Activated T-helper 2 cell treated with anti-CD3 and anti-CD28 coated beads, Interferon-gamma antibody, Interleukin-2, Interleukin-4, amounts not matched to agents 10 μg/mL and 5 μg/mL and 100 μg/mL, durations not matched to agents 14 hours and 24 hours and 36 hours (primary cell): ENCODE measurements around the gene DAB2. TPM values are rescaled to one million over a fixed set of nuclear protein-coding genes. Genes with fewer than 3 reads are reported as not detected.
"Not testable (repeated sequence)": the region's sequence is repeated elsewhere in the genome, so short reads cannot be mapped to it uniquely, and the experiment has no call there.

ENCODE experiments used
- DNase-seq: peaks from one replicate; pipeline ENCODE4 v3.0.0; 2021; ENCODE audit warnings: low spot score
- H3K27ac Mint-ChIP-seq: one replicate; pipeline ENCODE4 v1.8.0; 2021; ENCODE audit warnings: mixed read lengths
- H3K27me3 Mint-ChIP-seq: one replicate; pipeline ENCODE4 v1.8.0; 2021; ENCODE audit warnings: low read depth, mixed read lengths
- H3K36me3 Mint-ChIP-seq: one replicate; pipeline ENCODE4 v1.8.0; 2021; ENCODE audit warnings: low read depth, mixed read lengths
- H3K4me1 Mint-ChIP-seq: one replicate; pipeline ENCODE4 v1.8.0; 2021; ENCODE audit warnings: low read depth, mixed read lengths
- H3K4me3 Mint-ChIP-seq: one replicate; pipeline ENCODE4 v1.8.0; 2021; ENCODE audit warnings: low read depth, mild to moderate bottlenecking, moderate library complexity, mixed read lengths
- H3K9me3 Mint-ChIP-seq: one replicate; pipeline ENCODE4 v1.8.0; 2021; ENCODE audit warnings: mixed read lengths
- intact Hi-C: fragments of 100-400 bp; cut with micrococcal nuclease; formaldehyde crosslinking; loops from one replicate; pipeline ENCODE4 v1.15.1; 2023
- total RNA-seq: library from RNA; stranded (reverse); gene quantifications from 2 replicates; pipeline ENCODE4 v1.2.3, GENCODE V29; 2022

DAB2 gene
- total RNA-seq, 1 donor from 2014 or later = not detected

DNA sequence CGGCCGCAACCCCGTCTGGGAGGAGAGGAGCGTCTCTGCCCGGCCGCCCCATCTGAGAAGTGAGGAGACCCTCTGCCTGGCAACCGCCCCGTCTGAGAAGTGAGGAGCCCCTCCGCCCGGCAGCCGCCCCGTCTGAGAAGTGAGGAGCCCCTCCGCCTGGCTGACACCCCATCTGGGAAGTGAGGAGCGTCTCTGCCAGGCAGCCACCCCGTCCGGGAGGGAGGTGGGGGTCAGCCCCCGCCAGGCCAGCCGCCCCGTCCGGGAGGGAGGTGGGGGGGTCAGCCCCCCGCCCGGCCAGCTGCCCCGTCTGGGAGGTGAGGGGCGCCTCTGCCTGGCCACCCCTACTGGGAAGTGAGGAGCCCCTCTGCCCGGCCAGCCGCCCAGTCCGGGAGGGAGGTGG is 90.5 kb downstream of the DAB2 start:
- H3K4me1 Mint-ChIP-seq, H3K27ac Mint-ChIP-seq, H3K27me3 Mint-ChIP-seq, DNase-seq, H3K9me3 Mint-ChIP-seq, H3K4me3 Mint-ChIP-seq, intact Hi-C loops, H3K36me3 Mint-ChIP-seq: not testable (repeated sequence)

DNA sequence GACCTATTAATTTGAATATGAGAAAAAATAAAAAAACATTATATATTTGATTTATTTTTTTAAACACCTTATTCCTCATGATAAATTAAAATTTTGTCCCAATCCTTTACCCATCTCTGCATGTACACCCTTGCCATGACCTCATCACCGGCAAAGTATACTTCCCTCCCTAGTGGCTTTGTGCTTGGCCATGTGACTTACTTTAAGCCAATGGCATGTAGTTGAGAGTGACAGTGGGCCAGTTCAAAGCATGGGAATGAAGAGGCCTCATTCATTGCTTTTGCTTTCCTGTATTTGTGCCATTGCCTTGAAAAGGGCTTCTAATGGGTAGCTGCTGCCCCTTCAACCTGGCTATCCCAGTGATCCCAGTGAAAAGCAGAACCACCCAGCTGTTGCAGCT is 91.7 kb downstream of the DAB2 start:
- Mint-ChIP-seq H3K27ac (no peak overlapping the region), H3K27me3 (no peaks in the 10 kb centered on the region), H3K4me3 (no peak overlapping the region), H3K36me3 (no peaks in the 10 kb centered on the region), H3K9me3 (no peaks in the 10 kb centered on the region), H3K4me1 (no peaks in the 10 kb centered on the region)
- intact Hi-C loops = no loop called here
- no peak for DNase-seq

DNA sequence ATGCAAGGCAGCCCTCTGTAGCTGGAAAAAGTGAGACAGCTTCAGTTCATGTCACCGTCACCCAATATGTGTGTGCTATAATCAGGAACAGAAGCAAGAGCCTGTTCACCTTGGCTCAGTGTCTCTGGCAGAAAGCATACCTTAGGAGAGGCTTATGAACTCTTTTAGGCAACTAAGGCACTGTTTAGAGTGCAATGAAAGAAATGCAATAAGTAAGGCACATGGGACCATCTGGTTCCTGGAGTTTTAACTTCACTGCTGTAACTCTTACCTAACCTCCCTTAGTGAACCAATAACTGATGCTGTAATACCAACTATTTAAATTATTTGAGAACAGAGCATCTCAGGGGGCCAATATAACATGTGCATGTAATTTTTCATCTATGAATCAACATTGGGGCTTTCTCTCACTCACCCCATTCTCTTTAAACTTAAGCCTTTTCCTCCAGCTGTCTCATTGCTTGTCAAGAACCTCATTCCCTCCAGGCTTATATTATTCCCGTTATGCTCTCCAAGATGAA is 92.9 kb downstream of the DAB2 start:
- Mint-ChIP-seq H3K9me3 (no peaks in the 10 kb centered on the region), H3K36me3 (no peaks in the 10 kb centered on the region), H3K4me3 (no peak overlapping the region), H3K27ac (no peak overlapping the region), H3K27me3 (no peaks in the 10 kb centered on the region), H3K4me1 (no peaks in the 10 kb centered on the region)
- DNase-seq = no peak
- intact Hi-C loops = no loop called here

DNA sequence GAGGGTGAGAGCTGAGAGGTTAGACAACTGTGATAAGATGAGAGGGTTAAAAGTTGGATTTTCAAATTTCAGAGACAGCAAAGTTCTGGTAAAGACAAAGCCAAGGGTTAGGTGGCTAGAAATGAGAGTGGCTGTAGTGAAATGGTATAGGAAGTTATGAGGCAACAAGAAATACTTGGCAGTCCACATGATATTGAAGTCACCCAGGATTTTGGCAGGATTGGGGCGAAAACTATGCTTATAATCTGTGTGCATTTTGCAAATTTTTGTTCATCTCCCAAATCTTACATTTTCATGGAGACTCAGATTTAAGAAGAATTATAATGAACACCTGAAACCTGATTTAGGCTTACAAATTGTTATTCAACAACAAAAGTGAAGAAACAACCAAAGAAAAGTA is 96.0 kb downstream of the DAB2 start:
- no peaks in the 10 kb centered on the region for H3K4me1 Mint-ChIP-seq
- no peaks in the 10 kb centered on the region for H3K9me3 Mint-ChIP-seq
- H3K27ac Mint-ChIP-seq = no peak overlapping the region
- H3K36me3 Mint-ChIP-seq = no peaks in the 10 kb centered on the region
- DNase-seq = no peak
- H3K4me3 Mint-ChIP-seq = no peak overlapping the region
- intact Hi-C loops = no loop called here
- peaks cover 2% of the 10 kb centered on the region for H3K27me3 Mint-ChIP-seq

DNA sequence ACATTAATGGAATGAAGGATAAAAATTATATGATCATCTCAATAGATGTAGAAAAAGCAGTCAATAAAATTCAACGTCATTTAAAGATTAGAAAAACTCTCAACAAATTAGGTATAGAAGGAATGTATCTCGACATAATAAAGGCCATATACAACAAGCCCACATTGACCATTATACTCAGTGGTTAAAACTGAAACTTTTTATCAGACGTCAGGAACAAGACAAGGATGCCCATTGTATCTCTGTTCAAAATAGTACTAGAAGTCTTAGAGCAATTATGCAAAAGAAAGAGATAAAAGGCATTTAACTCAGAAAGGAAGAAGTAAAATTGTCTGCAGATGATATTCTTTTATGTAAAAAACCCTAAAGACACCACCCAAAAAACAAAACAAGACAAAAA is 101.2 kb downstream of the DAB2 start:
- H3K36me3 Mint-ChIP-seq = no peaks in the 10 kb centered on the region
- no peak overlapping the region for H3K4me3 Mint-ChIP-seq
- DNase-seq = no peak
- intact Hi-C loops = no loop called here
- peaks cover 10% of the 10 kb centered on the region for H3K27me3 Mint-ChIP-seq
- H3K27ac Mint-ChIP-seq = no peak overlapping the region
- H3K9me3 Mint-ChIP-seq = no peaks in the 10 kb centered on the region
- no peaks in the 10 kb centered on the region for H3K4me1 Mint-ChIP-seq

Other genes with a start within 250 kb of the DAB2 start
- 66.4 and 70.7 TPM in 2 replicates for gene FYB1, start 205.4 kb downstream of the DAB2 start, total RNA-seq
- not detected in 2 replicates for gene C9, start 60.5 kb downstream of the DAB2 start, total RNA-seq